Measurements from ENCODE around the gene IGSF9B.

IGSF9B gene

DNA sequence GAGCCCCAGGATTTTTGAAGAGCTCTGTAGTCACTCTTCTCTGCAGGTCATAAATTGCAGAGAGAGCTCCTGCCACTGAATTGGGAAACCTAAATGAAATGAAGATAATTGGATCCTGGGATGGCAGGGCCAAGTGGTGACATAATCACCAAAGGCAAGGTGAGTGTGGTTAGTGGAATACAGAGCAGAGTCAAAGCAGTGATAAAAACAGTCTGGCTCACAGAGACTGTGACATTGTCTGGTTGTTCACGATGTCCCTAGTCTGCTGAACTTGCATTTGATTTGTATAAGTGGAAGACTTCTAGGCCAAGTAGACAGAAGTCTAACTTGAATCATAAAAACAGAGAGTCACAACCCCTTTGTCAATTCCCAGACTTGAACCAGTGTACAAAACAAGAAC is 84.6 kb downstream of the IGSF9B start:
- Histone ChIP-seq H3K36me3 (ENCODE audit: low read length) (no peaks in the 10 kb centered on the region), H3K79me2 (ENCODE audit: insufficient read depth, low read length) (no peaks in the 10 kb centered on the region), H4K20me1 (ENCODE audit: low read depth, low read length) (no peaks in the 10 kb centered on the region), H3F3A (ENCODE audit: insufficient read depth) (no peaks in the 10 kb centered on the region), H3K9me3 (ENCODE audit: insufficient read depth, low read length) (no peaks in the 10 kb centered on the region), H3K27ac (ENCODE audit: low read depth, low read length) (no peak overlapping the region), H2AFZ (ENCODE audit: low read depth, low read length, severe bottlenecking) (no peak overlapping the region), H3K4me2 (ENCODE audit: low read depth, low read length, poor library complexity, severe bottlenecking) (no peak overlapping the region), H3K27me3 (ENCODE audit: low read length) (no peaks in the 10 kb centered on the region), H3K9ac (ENCODE audit: low read length) (no peak overlapping the region), H3K9me2 (replicated peaks; ENCODE audit: insufficient read depth, low read length) (no peaks in the 10 kb centered on the region), H3K4me3 (ENCODE audit: insufficient read depth, low read length, poor library complexity, severe bottlenecking) (no peak overlapping the region)
- TF ChIP-seq EZH2phosphoT487 (conservative IDR thresholded peaks at IDR 0.05; ENCODE audit: low read length), result no peak
- TF ChIP-seq, protein P1, sequence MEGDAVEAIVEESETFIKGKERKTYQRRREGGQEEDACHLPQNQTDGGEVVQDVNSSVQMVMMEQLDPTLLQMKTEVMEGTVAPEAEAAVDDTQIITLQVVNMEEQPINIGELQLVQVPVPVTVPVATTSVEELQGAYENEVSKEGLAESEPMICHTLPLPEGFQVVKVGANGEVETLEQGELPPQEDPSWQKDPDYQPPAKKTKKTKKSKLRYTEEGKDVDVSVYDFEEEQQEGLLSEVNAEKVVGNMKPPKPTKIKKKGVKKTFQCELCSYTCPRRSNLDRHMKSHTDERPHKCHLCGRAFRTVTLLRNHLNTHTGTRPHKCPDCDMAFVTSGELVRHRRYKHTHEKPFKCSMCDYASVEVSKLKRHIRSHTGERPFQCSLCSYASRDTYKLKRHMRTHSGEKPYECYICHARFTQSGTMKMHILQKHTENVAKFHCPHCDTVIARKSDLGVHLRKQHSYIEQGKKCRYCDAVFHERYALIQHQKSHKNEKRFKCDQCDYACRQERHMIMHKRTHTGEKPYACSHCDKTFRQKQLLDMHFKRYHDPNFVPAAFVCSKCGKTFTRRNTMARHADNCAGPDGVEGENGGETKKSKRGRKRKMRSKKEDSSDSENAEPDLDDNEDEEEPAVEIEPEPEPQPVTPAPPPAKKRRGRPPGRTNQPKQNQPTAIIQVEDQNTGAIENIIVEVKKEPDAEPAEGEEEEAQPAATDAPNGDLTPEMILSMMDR (IDR thresholded peaks at IDR 0.05; ENCODE audit: insufficient read depth, low read length, poor library complexity, severe bottlenecking), result no peak

DNA sequence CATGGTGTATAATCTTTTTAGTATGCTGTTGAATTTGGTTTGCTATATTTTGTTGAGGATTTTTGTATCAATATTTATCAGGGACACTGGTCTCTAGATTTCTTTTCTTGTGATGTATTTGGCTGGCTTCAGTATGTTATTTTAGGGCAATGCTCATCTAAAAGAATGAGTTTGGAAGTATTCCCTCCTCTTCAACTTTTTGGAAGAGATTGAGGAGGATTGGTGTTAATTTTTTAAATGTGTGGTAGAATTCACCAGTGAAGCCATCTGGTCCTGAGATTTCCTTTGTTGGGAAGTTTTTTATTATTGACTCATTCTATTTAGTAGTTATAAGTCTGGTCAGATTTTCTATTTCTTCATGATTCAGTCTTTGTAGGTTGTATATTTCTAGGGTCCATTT is 89.3 kb downstream of the IGSF9B start:
- TF ChIP-seq, protein P1 (IDR thresholded peaks at IDR 0.05; ENCODE audit: insufficient read depth, low read length, poor library complexity, severe bottlenecking), result no peak
- no peak for TF ChIP-seq EZH2phosphoT487 (conservative IDR thresholded peaks at IDR 0.05; ENCODE audit: low read length)
- Histone ChIP-seq H4K20me1 (ENCODE audit: low read depth, low read length) (no peaks in the 10 kb centered on the region), H3K4me2 (ENCODE audit: low read depth, low read length, poor library complexity, severe bottlenecking) (no peak overlapping the region), H3K36me3 (ENCODE audit: low read length) (no peaks in the 10 kb centered on the region), H3K79me2 (ENCODE audit: insufficient read depth, low read length) (no peaks in the 10 kb centered on the region), H3F3A (ENCODE audit: insufficient read depth) (no peaks in the 10 kb centered on the region), H3K27me3 (ENCODE audit: low read length) (no peaks in the 10 kb centered on the region), H3K4me3 (ENCODE audit: insufficient read depth, low read length, poor library complexity, severe bottlenecking) (no peak overlapping the region), H3K9me3 (ENCODE audit: insufficient read depth, low read length) (no peaks in the 10 kb centered on the region), H2AFZ (ENCODE audit: low read depth, low read length, severe bottlenecking) (no peak overlapping the region), H3K27ac (ENCODE audit: low read depth, low read length) (no peak overlapping the region), H3K9ac (ENCODE audit: low read length) (no peak overlapping the region), H3K9me2 (replicated peaks; ENCODE audit: insufficient read depth, low read length) (no peaks in the 10 kb centered on the region)

DNA sequence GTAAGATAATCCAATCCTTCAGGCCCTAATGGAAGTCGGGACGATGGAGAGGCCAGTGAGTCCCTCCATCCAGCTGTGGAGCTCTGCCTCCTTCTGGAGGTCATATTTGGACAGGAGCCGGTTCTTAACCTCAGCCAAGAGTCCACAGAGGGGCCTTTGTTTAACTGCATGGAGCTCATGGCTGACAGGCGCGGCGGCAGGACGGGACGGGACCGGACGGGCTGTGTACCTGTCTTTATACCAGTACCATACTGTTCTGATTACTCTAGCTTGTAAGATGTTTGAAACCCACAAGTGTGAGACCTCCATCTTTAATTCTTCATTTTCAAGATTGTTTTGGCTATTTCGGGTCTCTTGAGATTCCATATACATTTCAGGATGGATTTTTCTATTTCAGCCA is 91.3 kb downstream of the IGSF9B start:
- Histone ChIP-seq H3K9ac (ENCODE audit: low read length) (no peak overlapping the region), H3K79me2 (ENCODE audit: insufficient read depth, low read length) (no peaks in the 10 kb centered on the region)

More for the DNA sequence above, 91.3 kb downstream of the IGSF9B start:
- no peaks in the 10 kb centered on the region for H3K9me2 ChIP-seq (replicated peaks; ENCODE audit: insufficient read depth, low read length)
- H2AFZ ChIP-seq (ENCODE audit: low read depth, low read length, severe bottlenecking), result no peak overlapping the region
- H3K4me3 ChIP-seq (ENCODE audit: insufficient read depth, low read length, poor library complexity, severe bottlenecking), result no peak overlapping the region
- H3K27me3 ChIP-seq (ENCODE audit: low read length), result no peaks in the 10 kb centered on the region
- no peak overlapping the region for H3K4me2 ChIP-seq (ENCODE audit: low read depth, low read length, poor library complexity, severe bottlenecking)
- no peaks in the 10 kb centered on the region for H3F3A ChIP-seq (ENCODE audit: insufficient read depth)
- TF ChIP-seq, protein P1 (IDR thresholded peaks at IDR 0.05; ENCODE audit: insufficient read depth, low read length, poor library complexity, severe bottlenecking), result no peak
- no peak for TF ChIP-seq EZH2phosphoT487 (conservative IDR thresholded peaks at IDR 0.05; ENCODE audit: low read length)
- H3K9me3 ChIP-seq (ENCODE audit: insufficient read depth, low read length), result no peaks in the 10 kb centered on the region
- H3K27ac ChIP-seq (ENCODE audit: low read depth, low read length), result no peak overlapping the region
- no peaks in the 10 kb centered on the region for H3K36me3 ChIP-seq (ENCODE audit: low read length)
- no peaks in the 10 kb centered on the region for H4K20me1 ChIP-seq (ENCODE audit: low read depth, low read length)
